NB4 (cell line): ENCODE data around the gene DNAH11.
"Not testable (repeated sequence)": the region's sequence is repeated elsewhere in the genome, so short reads cannot be mapped to it uniquely, and the experiment has no call there.

Source experiments
- POLR2A ChIP-seq: IDR thresholded peaks from 2 replicates; pipeline ENCODE4 v1.6.1; 2011; ENCODE audit warnings: mild to moderate bottlenecking; ENCODE audit not compliant: insufficient read length; ENCODE audit errors: extremely low read depth
- TF ChIP-seq, protein P1 (sequence below): IDR thresholded peaks from one replicate; pipeline ENCODE4 v1.5.1; 2012; ENCODE audit warnings: low read depth, low read length
- TF ChIP-seq, protein P2 (sequence below): IDR thresholded peaks from 2 replicates; pipeline ENCODE4 v1.6.1; 2011; ENCODE audit warnings: low read depth, low read length

DNA sequence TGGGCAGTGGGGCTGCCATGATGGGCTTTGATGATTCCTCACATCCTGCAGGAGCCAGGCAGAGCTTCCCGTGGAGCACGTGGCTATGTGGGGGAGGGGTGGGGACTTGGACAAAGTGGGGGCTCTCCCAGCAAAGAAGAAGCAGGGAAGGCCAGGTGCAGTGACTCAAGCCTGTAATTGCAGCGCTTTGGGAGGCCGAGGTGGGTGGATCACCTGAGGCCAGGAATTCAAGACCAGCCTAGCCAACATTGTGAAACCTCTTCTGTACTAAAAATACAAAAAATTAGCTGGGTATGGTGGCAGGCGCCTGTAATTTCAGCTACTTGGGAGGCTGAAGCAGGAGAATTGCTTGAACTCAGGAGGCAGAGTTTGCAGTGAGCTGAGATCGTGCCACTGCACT is 190.1 kb downstream of the DNAH11 start:
- TF ChIP-seq, protein P1, sequence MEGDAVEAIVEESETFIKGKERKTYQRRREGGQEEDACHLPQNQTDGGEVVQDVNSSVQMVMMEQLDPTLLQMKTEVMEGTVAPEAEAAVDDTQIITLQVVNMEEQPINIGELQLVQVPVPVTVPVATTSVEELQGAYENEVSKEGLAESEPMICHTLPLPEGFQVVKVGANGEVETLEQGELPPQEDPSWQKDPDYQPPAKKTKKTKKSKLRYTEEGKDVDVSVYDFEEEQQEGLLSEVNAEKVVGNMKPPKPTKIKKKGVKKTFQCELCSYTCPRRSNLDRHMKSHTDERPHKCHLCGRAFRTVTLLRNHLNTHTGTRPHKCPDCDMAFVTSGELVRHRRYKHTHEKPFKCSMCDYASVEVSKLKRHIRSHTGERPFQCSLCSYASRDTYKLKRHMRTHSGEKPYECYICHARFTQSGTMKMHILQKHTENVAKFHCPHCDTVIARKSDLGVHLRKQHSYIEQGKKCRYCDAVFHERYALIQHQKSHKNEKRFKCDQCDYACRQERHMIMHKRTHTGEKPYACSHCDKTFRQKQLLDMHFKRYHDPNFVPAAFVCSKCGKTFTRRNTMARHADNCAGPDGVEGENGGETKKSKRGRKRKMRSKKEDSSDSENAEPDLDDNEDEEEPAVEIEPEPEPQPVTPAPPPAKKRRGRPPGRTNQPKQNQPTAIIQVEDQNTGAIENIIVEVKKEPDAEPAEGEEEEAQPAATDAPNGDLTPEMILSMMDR, result not testable (repeated sequence)
- TF ChIP-seq POLR2A, result not testable (repeated sequence)
- TF ChIP-seq, protein P2, sequence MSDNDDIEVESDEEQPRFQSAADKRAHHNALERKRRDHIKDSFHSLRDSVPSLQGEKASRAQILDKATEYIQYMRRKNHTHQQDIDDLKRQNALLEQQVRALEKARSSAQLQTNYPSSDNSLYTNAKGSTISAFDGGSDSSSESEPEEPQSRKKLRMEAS, result not testable (repeated sequence)
